ENCODE data around the gene TEX29.

TEX29 gene

GRCh38 chr13:111319521-111319920, 921 bp upstream of the TEX29 start:
- Histone ChIP-seq H4K20me1 (ENCODE audit: insufficient read depth) (no peaks in the 10 kb centered on the region), H3K79me2 (ENCODE audit: insufficient read depth, low read depth) (no peaks in the 10 kb centered on the region), H3K4me1 (ENCODE audit: low read depth, poor library complexity, severe bottlenecking) (no peaks in the 10 kb centered on the region), H3K27me3 (ENCODE audit: insufficient read depth, low read depth) (no peaks in the 10 kb centered on the region), H2AFZ (ENCODE audit: low read depth) (no peak overlapping the region), H3K36me3 (ENCODE audit: insufficient read depth) (no peaks in the 10 kb centered on the region), H3K4me2 (no peak overlapping the region), H3K9ac (no peak overlapping the region), H3K4me3 (IDR thresholded peaks at IDR 0.05; ENCODE audit: insufficient read depth, low read depth, low read length) (no peak overlapping the region), H3K27ac (no peak overlapping the region)
- TF ChIP-seq CTCF (conservative IDR thresholded peaks at IDR 0.05; ENCODE audit: low read depth, low read length), result no peak

- TF ChIP-seq CTCF (conservative IDR thresholded peaks at IDR 0.05; ENCODE audit: low read depth, low read length), result no peak
- Histone ChIP-seq H3K27ac (no peak overlapping the region), H3K27me3 (ENCODE audit: insufficient read depth, low read depth) (no peaks in the 10 kb centered on the region)
These were observed 1.8 kb downstream of the TEX29 start for GRCh38 chr13:111322001-111322915.

GRCh38 chr13:111322916-111323331, 2.5 kb downstream of the TEX29 start:
- no peaks in the 10 kb centered on the region for H3K79me2 ChIP-seq (ENCODE audit: insufficient read depth, low read depth)
- no peak overlapping the region for H3K4me3 ChIP-seq (IDR thresholded peaks at IDR 0.05; ENCODE audit: insufficient read depth, low read depth, low read length)
- H3K27me3 ChIP-seq (ENCODE audit: insufficient read depth, low read depth), result no peaks in the 10 kb centered on the region
- no peak overlapping the region for H3K4me2 ChIP-seq
- no peaks in the 10 kb centered on the region for H4K20me1 ChIP-seq (ENCODE audit: insufficient read depth)
- H3K4me1 ChIP-seq (ENCODE audit: low read depth, poor library complexity, severe bottlenecking), result no peaks in the 10 kb centered on the region
- H2AFZ ChIP-seq (ENCODE audit: low read depth), result no peak overlapping the region
- H3K9ac ChIP-seq, result no peak overlapping the region
- no peak for TF ChIP-seq CTCF (conservative IDR thresholded peaks at IDR 0.05; ENCODE audit: low read depth, low read length)
- no peak overlapping the region for H3K27ac ChIP-seq
- no peaks in the 10 kb centered on the region for H3K36me3 ChIP-seq (ENCODE audit: insufficient read depth)

More at GRCh38 chr13:111322001-111322915, 1.8 kb downstream of the TEX29 start:
- Histone ChIP-seq H3K36me3 (ENCODE audit: insufficient read depth) (no peaks in the 10 kb centered on the region), H3K4me1 (ENCODE audit: low read depth, poor library complexity, severe bottlenecking) (no peaks in the 10 kb centered on the region), H2AFZ (ENCODE audit: low read depth) (no peak overlapping the region), H3K9ac (no peak overlapping the region), H4K20me1 (ENCODE audit: insufficient read depth) (no peaks in the 10 kb centered on the region), H3K79me2 (ENCODE audit: insufficient read depth, low read depth) (no peaks in the 10 kb centered on the region), H3K4me3 (IDR thresholded peaks at IDR 0.05; ENCODE audit: insufficient read depth, low read depth, low read length) (no peak overlapping the region), H3K4me2 (no peak overlapping the region)

GRCh38 chr13:111323549-111323948, 3.1 kb downstream of the TEX29 start:
- Histone ChIP-seq H3K4me1 (ENCODE audit: low read depth, poor library complexity, severe bottlenecking) (no peaks in the 10 kb centered on the region), H3K4me2 (no peak overlapping the region), H3K27ac (no peak overlapping the region), H3K79me2 (ENCODE audit: insufficient read depth, low read depth) (no peaks in the 10 kb centered on the region), H2AFZ (ENCODE audit: low read depth) (no peak overlapping the region), H3K4me3 (IDR thresholded peaks at IDR 0.05; ENCODE audit: insufficient read depth, low read depth, low read length) (no peak overlapping the region), H3K36me3 (ENCODE audit: insufficient read depth) (no peaks in the 10 kb centered on the region), H3K9ac (no peak overlapping the region), H4K20me1 (ENCODE audit: insufficient read depth) (no peaks in the 10 kb centered on the region), H3K27me3 (ENCODE audit: insufficient read depth, low read depth) (no peaks in the 10 kb centered on the region)
- no peak for TF ChIP-seq CTCF (conservative IDR thresholded peaks at IDR 0.05; ENCODE audit: low read depth, low read length)

Measured in KMS-11 (cell line).